ACHN (cell line): ENCODE measurements around the gene DMTF1.
A peak's percentile ranks its signal among the peaks of the same experiment; 100 is the strongest.
"Not testable (repeated sequence)": the region's sequence is repeated elsewhere in the genome, so short reads cannot be mapped to it uniquely, and the experiment has no call there.

Experiments used
- DNase-seq: peaks from one replicate; pipeline ENCODE4 v3.0.0-alpha.2; 2015
- in situ Hi-C: cut with HindIII; loops from 2 replicates; pipeline ENCODE4 v1.10.0; 2017; ENCODE audit warnings: low sequenced_read_pairs, low pct_ligation_motif_present, low pct_unique_long_range_greater_than_20kb

The DMTF1 gene, protein sequence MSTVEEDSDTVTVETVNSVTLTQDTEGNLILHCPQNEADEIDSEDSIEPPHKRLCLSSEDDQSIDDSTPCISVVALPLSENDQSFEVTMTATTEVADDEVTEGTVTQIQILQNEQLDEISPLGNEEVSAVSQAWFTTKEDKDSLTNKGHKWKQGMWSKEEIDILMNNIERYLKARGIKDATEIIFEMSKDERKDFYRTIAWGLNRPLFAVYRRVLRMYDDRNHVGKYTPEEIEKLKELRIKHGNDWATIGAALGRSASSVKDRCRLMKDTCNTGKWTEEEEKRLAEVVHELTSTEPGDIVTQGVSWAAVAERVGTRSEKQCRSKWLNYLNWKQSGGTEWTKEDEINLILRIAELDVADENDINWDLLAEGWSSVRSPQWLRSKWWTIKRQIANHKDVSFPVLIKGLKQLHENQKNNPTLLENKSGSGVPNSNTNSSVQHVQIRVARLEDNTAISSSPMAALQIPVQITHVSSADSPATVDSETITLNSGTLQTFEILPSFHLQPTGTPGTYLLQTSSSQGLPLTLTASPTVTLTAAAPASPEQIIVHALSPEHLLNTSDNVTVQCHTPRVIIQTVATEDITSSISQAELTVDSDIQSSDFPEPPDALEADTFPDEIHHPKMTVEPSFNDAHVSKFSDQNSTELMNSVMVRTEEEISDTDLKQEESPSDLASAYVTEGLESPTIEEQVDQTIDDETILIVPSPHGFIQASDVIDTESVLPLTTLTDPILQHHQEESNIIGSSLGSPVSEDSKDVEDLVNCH

DNA sequence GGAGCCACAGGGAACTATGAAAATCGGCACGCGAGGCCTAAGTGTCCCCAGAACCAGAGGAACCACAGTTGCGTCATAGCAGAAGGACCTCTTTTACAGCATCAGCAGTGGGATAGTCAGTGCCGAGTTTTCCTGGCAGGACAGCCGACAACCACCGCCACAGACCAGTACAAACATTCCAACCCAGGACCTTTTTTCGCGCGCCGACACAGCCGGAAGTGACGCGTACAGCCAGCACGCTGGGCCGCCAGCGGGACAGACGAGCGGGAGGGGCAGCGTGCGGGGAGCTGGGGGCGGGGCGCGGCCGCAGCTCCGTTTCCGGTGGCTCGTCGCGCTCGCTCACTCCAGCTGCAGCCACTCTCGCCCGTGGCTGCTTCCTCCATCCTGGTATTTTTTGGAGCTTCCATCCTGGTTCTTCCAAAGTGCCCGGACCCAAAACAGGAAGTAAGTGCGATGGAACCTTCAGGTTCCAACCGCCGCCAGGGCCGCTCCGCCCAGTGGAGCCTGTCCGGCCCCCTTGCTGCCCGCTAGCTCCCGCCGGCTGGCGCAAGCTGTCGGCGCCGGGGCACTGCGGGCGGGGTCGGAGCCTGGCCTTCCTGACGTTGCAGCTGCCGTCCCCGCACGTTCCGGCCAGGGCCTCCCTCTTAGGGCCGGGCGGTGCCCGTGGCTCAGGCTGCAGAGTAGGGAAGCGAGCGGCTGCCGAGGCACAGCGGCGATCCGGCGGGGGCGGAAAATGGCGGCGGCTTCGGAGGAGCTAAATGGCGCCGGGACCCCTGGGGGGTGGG, at the start of gene DMTF1:
DMTF1 (plus strand) TSS at position 342 of the 785 bp plus-strand sequence. CDS start 12,489 bp downstream, outside the sequence.
- in situ Hi-C loops = loop anchor here (25.0 kb wide), 1 partner anchor 215 kb away; no protein-coding TSS in a partner anchor
- DNase-seq = peak; percentile 99

DNA sequence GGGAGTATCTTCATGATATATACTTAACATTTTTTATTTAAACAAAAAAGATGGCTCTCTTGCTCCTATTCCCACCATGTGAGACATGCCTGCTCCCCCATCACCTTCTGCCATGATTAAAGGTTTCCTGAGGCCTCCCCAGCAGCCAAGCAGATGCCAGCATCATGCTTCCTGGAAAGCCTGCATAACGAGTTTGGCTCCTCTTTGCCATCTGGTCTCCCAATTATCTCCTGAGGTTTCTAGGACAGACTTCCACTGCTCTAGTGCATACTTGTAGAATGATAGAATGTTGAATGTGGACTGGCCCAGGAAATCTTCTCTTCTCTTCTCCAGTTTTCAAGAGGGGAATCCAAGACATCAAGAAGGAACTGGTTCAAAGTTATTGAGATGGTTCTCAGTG, 46.9 kb upstream of the DMTF1 start:
- DNase-seq = no peak
- in situ Hi-C loops = no loop called here

DNA sequence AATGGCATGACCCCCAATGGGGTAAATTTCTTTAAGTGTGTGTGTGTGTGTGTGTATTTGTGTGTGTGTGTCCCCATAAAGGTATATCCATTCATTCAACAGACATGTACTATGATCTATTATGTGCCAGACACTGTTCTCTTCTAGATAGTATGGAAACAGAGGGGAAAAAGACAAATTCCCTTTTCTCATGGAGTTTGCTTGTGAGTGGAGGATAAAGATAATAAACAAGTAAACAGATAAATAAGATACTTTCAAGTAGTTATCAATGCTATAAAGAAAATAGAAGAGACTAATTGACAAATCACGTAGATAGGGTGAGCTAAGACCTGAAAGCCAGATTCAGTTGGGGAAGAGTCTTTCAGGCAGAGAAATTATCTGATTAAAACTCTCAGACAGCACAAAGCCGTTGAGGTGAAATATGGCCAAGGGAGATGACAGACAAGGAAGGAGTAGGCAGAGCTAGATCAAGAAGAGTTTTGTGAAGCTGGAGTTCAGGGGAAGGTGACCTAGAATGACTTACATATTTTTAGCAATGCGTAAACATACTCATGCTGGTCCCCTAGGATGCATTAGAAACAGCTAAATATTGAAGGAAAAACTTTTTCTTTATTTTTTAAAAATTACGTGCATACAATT, 45.2 kb upstream of the DMTF1 start:
- no peak for DNase-seq
- in situ Hi-C loops = no loop called here

DNA sequence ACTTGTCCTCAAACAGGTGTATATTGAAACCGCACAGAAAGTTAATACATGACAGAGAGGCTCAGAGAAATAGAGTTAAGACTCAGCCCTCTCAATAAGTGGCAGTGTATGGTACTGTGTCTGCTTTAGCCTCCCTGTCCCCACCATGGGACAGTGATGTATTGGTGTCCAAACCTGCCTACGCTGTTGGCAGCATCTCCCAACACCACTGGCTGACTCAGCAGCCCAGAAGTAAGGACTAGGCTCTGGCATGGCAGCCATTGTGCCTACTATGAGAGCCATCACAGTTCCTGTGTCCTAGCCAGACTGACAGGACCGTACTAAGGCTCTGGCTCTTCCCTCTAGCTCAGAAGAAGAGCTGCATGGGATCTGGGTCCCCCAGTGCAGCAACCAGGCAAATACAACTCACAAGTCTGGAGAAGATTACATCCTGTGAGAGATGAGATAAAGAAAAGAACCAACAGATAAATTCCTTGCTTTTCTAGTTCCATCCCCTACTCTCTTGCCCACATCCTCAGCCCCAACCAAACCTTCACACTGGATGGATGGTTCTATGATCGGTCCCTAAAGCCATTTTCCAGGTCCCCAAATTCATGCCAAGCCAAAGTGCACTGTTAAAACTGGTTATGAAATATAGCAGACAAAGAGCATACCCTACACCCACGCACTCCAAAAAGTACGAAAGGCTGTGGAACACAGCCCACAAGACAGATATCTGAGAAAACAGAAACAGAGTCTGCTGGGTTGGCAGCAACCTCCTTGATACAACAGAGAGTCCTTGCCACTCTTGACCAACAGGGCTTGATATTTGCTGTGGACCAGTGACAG, 44.1 kb upstream of the DMTF1 start:
- in situ Hi-C loops = no loop called here

DNA sequence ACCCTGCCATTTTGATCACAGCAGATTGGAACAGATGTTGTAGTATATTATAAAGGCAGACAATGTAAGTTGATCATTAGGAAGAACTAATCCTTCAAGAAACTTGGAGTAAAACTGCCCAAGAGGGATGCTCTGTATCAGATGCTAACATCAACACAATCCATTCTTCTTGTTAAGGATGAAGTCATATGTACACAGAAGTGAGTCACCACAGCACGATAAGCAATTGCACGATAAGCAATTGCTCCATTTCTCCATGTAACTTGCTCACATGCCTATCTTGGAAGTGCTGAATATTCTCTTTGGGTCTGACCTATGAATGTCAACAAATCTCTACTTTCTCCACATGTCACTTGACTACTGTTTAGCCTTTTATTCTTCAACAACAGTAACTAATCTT, 41.5 kb upstream of the DMTF1 start:
- DNase-seq = no peak
- in situ Hi-C loops = no loop called here

More for the DNA sequence above, 44.1 kb upstream of the DMTF1 start:
- no peak for DNase-seq

DNA sequence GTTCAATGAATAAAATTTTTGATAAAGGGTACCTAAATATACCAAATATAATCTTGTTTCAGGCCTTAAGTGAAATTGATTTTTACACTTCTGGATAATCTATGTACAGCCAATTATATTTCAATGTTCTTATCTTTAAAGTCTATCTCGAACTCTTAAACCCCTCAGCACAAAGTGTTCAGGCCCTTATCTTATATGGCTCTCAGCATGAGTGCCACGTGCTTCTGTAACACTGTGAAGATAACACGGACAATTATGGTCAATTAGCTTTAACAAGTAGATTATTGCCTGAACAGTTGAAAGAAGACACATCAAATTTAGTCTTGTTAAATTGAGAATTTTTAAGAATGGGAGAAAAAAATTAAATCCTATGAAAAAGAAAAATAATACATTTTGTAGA, 40.4 kb upstream of the DMTF1 start:
- DNase-seq = no peak
- in situ Hi-C loops = no loop called here

DNA sequence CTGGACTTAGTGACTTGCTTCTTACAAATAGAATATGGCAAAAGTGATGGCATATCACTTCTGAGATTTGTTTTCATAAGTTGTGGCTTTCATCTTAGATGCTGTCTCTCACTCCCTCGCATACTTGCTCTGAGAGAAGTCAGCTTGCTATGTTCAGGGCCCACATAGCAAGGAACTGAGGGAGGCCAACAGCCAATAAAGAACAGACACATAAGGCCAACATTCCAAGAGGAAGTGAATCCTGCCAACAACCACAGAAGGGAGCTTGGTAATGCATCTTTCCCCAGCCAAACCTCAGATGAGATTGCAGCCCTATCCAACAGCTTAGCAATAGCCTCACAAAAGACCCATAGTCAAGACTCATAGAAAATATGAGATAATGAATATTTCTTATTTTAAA, 39.2 kb upstream of the DMTF1 start:
- in situ Hi-C loops = no loop called here
- no peak for DNase-seq

DNA sequence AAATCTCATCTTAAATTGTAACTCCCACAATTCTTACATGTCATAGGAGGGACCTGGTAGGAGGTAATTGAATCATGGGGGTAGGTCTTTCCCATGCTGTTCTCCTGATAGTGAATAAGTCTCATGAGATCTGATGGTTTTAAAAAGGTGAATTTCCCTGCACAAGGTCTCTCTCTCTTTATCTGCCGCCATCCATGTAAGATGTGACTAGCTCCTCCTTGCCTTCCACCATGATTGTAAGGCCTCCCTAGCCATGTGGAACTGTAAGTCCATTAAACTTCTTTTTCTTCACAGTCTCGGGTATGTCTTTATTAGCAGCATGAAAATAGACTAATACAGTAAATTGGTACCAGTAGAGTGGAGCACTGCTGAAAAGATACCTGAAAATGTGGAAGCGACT, 38.3 kb upstream of the DMTF1 start:
- in situ Hi-C loops = not testable (repeated sequence)

DNA sequence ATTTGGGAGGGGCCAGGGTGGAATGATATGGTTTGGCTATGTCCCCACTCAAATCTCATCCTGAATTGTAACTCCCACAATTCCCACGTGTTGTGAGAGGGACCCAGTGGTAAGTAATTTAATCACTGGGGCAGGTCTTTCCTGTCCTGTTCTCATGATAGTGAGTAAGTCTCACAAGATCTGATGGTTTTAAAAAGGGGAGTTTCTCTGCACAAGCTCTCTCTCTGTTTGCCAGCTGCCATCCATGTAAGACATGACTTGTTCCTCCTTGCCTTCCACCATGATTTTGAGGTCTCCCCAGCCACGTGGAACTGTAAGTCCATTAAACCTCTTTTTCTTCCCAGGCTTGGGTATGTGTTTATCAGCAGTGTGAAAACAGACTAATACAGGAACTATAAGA, 36.5 kb upstream of the DMTF1 start:
- in situ Hi-C loops, DNase-seq: not testable (repeated sequence)

More for the DNA sequence above, 38.3 kb upstream of the DMTF1 start:
- DNase-seq = not testable (repeated sequence)

DNA sequence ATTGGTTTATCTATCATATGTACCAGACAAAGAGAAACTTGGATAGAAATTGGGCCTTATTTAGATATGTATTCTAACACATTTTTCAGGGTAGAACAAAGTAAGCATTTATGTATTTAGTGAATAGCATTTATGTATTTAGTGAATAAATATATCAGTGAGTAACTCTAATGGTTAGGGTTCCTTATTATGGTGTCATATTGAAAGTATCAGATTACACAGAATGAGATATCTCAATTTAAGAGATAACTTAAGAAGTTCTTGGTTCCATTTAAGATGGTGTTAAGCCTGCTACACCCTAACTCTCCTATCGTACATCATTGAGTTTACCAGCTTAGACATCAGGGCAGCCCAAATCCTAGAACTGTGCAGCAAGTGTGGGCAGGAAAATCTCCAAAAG, 35.9 kb upstream of the DMTF1 start:
- no peak for DNase-seq
- in situ Hi-C loops = no loop called here

DNA sequence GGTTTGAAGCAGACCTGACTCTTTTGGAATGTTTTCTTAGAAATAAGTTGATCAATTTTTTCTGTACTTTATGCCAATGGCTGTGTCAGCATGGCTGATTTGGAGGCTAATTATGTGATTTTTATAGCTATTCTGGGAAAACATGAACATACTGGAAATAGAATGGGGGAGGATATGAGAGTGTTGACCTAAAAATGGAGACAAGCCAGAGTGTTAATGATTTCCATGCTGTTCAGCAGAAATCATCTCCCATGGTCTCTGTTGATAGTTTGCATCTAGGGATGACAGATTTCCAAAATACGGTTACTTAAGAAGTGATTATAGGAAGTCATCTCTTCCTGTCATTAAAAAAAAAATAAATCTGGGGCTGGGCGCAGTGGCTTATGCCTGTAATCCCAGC, 32.7 kb upstream of the DMTF1 start:
- in situ Hi-C loops = no loop called here
- no peak for DNase-seq

DNA sequence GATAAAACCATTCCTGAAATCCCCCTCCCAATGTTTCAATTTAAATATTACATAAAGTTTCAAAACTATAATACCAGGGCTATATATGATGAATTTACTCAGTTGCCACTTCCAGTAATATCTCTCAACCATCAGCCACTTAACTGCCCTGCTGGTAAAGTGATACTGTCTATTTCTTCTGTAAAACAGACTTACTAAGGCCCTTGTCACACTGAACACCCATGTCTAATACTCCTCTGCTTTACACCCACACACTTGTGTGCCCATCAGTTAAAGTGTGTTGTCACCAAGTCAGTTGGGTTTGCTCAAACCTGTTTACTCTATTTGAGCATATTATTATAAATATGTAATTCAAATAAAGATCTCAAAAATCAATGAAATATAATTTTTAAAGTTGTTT, 29.1 kb upstream of the DMTF1 start:
- in situ Hi-C loops = no loop called here

DNA sequence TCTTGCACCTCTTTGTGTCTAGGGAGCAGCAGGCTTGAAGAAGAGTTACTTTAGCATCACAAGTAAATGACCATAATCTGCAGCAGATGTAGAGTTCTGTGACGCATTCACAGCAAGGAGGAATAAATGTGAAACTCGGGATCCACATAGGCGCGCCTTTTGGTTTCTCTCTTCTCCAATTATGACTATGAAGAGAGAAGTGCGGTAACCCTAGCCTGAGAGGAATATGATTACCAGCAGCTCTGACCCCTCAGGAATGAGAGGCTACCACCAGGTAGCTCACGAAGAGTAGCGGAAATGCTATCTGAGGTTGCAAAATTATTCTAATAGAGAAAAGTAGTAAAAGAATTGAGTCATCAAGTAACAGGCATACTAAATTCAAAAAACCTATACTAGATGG, 25.2 kb upstream of the DMTF1 start:
- in situ Hi-C loops = no loop called here
- no peak for DNase-seq

More for the DNA sequence above, 29.1 kb upstream of the DMTF1 start:
- no peak for DNase-seq

DNA sequence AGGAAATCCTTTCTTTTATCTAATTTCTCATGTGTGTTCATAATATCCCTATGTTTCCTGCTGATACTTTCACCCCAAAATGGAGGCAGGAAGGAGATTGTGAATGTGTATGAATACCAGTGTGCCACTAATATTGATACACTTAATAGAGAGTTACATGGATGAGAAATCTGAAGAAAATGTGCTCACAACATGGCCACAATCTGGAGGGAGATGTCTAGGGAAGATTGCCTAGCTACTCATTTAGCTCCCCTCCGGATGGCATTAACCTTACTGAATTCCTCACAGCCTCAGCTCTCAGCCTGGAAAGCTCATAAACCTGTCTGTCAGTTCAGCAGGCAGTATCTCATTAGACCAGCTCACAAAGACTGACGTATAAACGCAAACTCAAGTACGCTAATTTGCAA, 23.4 kb upstream of the DMTF1 start:
- in situ Hi-C loops = no loop called here
- DNase-seq = no peak

DNA sequence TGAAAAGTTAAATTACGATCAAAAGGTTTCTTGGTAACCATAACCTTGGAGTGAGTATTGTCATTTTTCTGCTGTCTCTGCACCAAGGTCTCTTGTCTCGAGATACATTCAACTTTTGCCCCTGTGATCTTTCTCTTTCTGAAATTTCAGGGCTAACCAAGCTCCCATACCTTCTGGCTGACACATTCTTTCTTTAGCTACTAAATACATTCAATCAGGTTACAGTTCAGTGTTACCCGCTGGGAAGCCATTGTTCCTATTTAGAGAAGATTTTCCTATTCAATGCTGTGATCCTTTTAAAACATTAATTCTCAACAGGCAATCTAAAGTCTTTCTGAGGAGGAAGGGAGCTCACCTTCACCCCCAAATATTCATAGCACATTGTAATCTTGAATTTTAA, 22.9 kb upstream of the DMTF1 start:
- no peak for DNase-seq
- in situ Hi-C loops = no loop called here

DNA sequence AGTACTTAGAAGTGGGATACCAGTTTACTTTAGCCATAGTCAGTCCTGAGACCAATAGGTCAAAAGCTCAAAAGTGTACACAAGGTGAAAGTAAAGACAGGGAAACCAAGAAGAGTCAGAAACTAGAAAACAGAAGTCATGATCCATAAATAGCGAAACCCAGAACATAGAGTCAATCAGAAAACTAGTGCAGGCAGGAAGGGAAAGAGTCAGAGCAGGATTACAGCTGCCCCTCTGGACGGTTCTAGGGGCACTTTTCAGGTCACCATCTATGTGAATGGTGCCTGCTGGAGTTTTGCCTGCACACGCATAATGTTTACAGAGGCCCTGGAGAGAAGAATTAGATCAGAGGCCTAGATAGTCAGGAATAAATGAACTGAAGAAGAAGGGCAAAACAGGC, 22.4 kb upstream of the DMTF1 start:
- in situ Hi-C loops = no loop called here
- DNase-seq = no peak

DNA sequence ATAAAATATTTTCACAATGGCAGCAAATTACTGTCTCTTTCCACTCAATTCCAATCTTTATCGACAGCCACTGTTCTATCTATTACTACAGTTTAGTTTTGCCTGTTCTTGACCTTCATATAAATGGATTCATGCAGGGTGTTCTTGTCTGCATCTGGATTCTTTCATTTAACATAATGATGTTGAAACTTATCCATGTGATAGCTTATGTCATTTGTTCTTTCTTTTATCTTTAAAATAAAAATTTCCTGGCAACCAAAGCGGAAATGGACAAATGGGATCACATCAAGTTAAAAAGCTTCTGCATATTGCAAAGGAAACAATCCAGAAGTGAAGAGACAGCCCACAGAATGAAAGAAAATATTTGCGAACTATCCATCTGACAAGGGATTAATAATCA, 20.5 kb upstream of the DMTF1 start:
- DNase-seq = no peak
- in situ Hi-C loops = no loop called here

DNA sequence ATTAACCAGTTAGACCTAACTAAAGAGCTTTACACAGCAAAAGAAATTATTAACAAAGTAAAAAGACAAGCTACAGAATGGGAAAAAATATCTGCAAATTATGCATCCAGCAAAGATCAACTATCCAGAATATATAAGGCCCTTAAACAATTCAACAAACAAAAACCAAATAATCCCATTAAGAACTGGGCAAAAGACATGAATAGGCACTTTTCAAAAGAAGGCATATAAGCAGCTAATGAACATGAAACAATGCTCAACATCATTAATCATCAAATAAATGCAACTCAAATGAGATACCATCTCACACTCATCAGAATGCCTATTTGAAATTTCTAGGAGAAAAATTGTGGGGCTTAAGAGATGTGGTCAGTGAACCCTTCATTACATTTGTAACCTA, 15.0 kb upstream of the DMTF1 start:
- in situ Hi-C loops = no loop called here
- DNase-seq = no peak
